CD14-positive monocyte (primary cell): ENCODE measurements around the gene CAMK1G. TPM values are rescaled to one million over a fixed set of nuclear protein-coding genes. Genes with fewer than 3 reads are reported as not detected.

Experiments used
- DNase-seq, 3 donors: peaks; one replicate each; pipeline ENCODE4 v3.0.0-alpha.2; 2011 to 2022
- H2AFZ ChIP-seq: 2 replicates; pipeline ENCODE4 v1.6.0; 2012; ENCODE audit warnings: mild to moderate bottlenecking, low read depth, low read length, inconsistent platforms; ENCODE audit not compliant: insufficient read depth, poor library complexity, severe bottlenecking
- H3K27ac ChIP-seq, 2 donors: 1 replicate in 1 of 2; 2 replicates in 1 of 2; pipeline ENCODE4 v1.5.1; 2012 to 2013; ENCODE audit warnings: low read length in 2 of 2, control low read depth in 1 of 2, inconsistent platforms in 1 of 2, low read depth in 1 of 2, mild to moderate bottlenecking in 1 of 2
- H3K27me3 ChIP-seq, 2 donors: one replicate each; pipeline versions ENCODE4 v1.6.0 to v1.6.1; 2011 to 2013; ENCODE audit warnings: low read length in 2 of 2; ENCODE audit not compliant: control insufficient read depth in 2 of 2, insufficient read depth in 2 of 2
- H3K36me3 ChIP-seq, 2 donors: replicated peaks in 1 of 2; 1 replicate in 1 of 2; 2 replicates in 1 of 2; pipeline versions ENCODE4 v1.5.1 to v1.6.1; 2012 to 2013; ENCODE audit warnings: low read length in 2 of 2, control low read depth in 1 of 2, inconsistent platforms in 1 of 2, mild to moderate bottlenecking in 1 of 2; ENCODE audit not compliant: insufficient read depth in 2 of 2, control insufficient read depth in 1 of 2
- H3K4me1 ChIP-seq, 2 donors: 1 replicate in 1 of 2; 2 replicates in 1 of 2; pipeline versions ENCODE4 v1.5.1 to v1.6.1; 2012 to 2013; ENCODE audit warnings: low read length in 2 of 2, control low read depth in 1 of 2, inconsistent platforms in 1 of 2, mild to moderate bottlenecking in 1 of 2, moderate library complexity in 1 of 2; ENCODE audit not compliant: insufficient read depth in 2 of 2, control insufficient read depth in 1 of 2
- H3K4me2 ChIP-seq: replicated peaks from 2 replicates; pipeline ENCODE3; 2012; ENCODE audit warnings: low read length, moderate library complexity, mild to moderate bottlenecking; ENCODE audit not compliant: poor library complexity, severe bottlenecking; ENCODE audit errors: extremely low read depth
- H3K4me3 ChIP-seq, 3 experiments: fragments of 200-600 bp in 1 of 3; sonication (generic) in 1 of 3; replicated peaks in 1 of 3; 1 replicate in 2 of 3; 2 replicates in 1 of 3; pipeline ENCODE4 v1.5.1; 2011 to 2013; ENCODE audit warnings: low read length in 3 of 3, mild to moderate bottlenecking in 3 of 3, control low read depth in 2 of 3, low read depth in 2 of 3, inconsistent platforms in 1 of 3, moderate library complexity in 1 of 3
- H3K79me2 ChIP-seq: 2 replicates; pipeline ENCODE4 v1.6.0; 2012; ENCODE audit warnings: mild to moderate bottlenecking, control low read depth, inconsistent platforms, low read length, moderate library complexity; ENCODE audit not compliant: insufficient read depth
- H3K9ac ChIP-seq: 2 replicates; pipeline ENCODE4 v1.6.0; 2017; ENCODE audit warnings: low read length, mild to moderate bottlenecking; ENCODE audit not compliant: insufficient read depth, poor library complexity, severe bottlenecking
- H3K9me3 ChIP-seq, 2 donors: replicated peaks in 1 of 2; 1 replicate in 1 of 2; 2 replicates in 1 of 2; pipeline versions ENCODE4 v1.5.1 to v1.6.1; 2012 to 2013; ENCODE audit warnings: low read length in 2 of 2, control low read depth in 1 of 2; ENCODE audit not compliant: control insufficient read depth in 1 of 2, insufficient read depth in 1 of 2
- H4K20me1 ChIP-seq: 2 replicates; pipeline ENCODE4 v1.6.0; 2012; ENCODE audit warnings: mild to moderate bottlenecking, low read length, control low read depth, moderate library complexity; ENCODE audit not compliant: insufficient read depth
- H3K27ac Mint-ChIP-seq, 7 donors: one replicate each; pipeline ENCODE4 v1.8.0; 2020; ENCODE audit warnings: mild to moderate bottlenecking in 7 of 7, mixed read lengths in 7 of 7, moderate library complexity in 6 of 7, inconsistent platforms in 2 of 7
- H3K27me3 Mint-ChIP-seq, 3 donors: one replicate each; pipeline ENCODE4 v1.8.0; 2021 to 2022; ENCODE audit warnings: low read depth in 3 of 3, mild to moderate bottlenecking in 3 of 3, mixed read lengths in 3 of 3, moderate library complexity in 3 of 3, inconsistent platforms in 1 of 3
- H3K36me3 Mint-ChIP-seq, 2 donors: one replicate each; pipeline ENCODE4 v1.8.0; 2020; ENCODE audit warnings: mixed read lengths in 2 of 2, inconsistent platforms in 1 of 2, mild to moderate bottlenecking in 1 of 2
- H3K4me1 Mint-ChIP-seq: one replicate; pipeline ENCODE4 v1.8.0; 2020; ENCODE audit warnings: mild to moderate bottlenecking, mixed read lengths
- H3K4me3 Mint-ChIP-seq, 2 donors: one replicate each; pipeline ENCODE4 v1.8.0; 2020; ENCODE audit warnings: mild to moderate bottlenecking in 2 of 2, mixed read lengths in 2 of 2, moderate library complexity in 1 of 2
- H3K9me3 Mint-ChIP-seq, 7 donors: one replicate each; pipeline ENCODE4 v1.8.0; 2020 to 2022; ENCODE audit warnings: mixed read lengths in 7 of 7, mild to moderate bottlenecking in 6 of 7, moderate library complexity in 6 of 7, inconsistent platforms in 2 of 7
- WGBS: methylation state at CpG from one replicate; pipeline ENCODE4 v1.1.5; 2013; ENCODE audit warnings: missing lambda C conversion rate; ENCODE audit not compliant: insufficient coverage; 5-methylcytosine and 5-hydroxymethylcytosine counted together
- intact Hi-C, 2 donors: fragments of 100-400 bp; cut with micrococcal nuclease; formaldehyde crosslinking; loops; one replicate each; pipeline versions ENCODE4 v1.15.0 to v1.15.1; 2023
- polyA plus RNA-seq, 3 donors: library from polyadenylated mRNA; depleted of rRNA in 1 of 3; unstranded in 2 of 3; stranded (reverse) in 1 of 3; fragments of 300-500 nt in 2 of 3; fragments of >200 nt in 1 of 3; fragmentation: Illumina TruSeq in 2 of 3; gene quantifications; 1 replicate in 2 of 3; 2 replicates in 1 of 3; pipeline ENCODE4 v1.2.3, GENCODE V29; 2012 to 2021
- TF ChIP-seq, protein P1 (sequence below): fragments of 200-600 bp; IDR thresholded peaks from one replicate; pipeline ENCODE4 v1.8.0; 2022; ENCODE audit warnings: antibody characterized with exemption, mild to moderate bottlenecking

CAMK1G gene
- polyA plus RNA-seq, 3 donors, result not detected

DNA sequence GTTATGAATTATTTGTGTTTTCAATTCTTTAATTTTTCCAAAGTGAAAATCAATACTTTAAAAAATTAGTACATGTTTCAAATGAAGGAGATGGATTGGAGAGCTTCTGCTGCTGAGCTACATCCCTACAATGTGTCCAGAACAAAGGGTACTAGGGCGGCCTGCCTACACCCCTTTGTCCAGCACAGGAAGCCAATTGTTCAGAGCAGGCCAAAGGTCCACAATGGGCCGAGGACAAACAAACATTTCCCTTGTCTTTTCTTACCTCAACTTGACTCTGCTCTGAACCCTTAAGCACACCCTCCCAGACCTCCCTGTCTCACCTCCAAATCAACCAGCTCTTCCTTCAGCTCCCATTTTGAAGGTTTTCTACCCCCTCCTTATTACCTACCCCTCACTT is 39.4 kb upstream of the CAMK1G start:
- Histone ChIP-seq H3K27me3 (no peaks in the 10 kb centered on the region), H3K4me1 (no peaks in the 10 kb centered on the region), H3K4me3 (no peak overlapping the region), H3K9ac (no peak overlapping the region), H3K4me2 (no peak overlapping the region), H3K9me3 (no peaks in the 10 kb centered on the region), H4K20me1 (no peaks in the 10 kb centered on the region), H2AFZ (no peak overlapping the region), H3K27ac (no peak overlapping the region), H3K36me3 (no peaks in the 10 kb centered on the region), H3K79me2 (no peaks in the 10 kb centered on the region)
- no peaks in the 10 kb centered on the region for H3K36me3 Mint-ChIP-seq
- H3K9me3 Mint-ChIP-seq, result peaks cover 0 to 4% (median 0%) of the 10 kb centered on the region in 7 donors
- no peak overlapping the region for H3K4me3 Mint-ChIP-seq
- intact Hi-C loops, result no loop called here
- TF ChIP-seq, protein P1, sequence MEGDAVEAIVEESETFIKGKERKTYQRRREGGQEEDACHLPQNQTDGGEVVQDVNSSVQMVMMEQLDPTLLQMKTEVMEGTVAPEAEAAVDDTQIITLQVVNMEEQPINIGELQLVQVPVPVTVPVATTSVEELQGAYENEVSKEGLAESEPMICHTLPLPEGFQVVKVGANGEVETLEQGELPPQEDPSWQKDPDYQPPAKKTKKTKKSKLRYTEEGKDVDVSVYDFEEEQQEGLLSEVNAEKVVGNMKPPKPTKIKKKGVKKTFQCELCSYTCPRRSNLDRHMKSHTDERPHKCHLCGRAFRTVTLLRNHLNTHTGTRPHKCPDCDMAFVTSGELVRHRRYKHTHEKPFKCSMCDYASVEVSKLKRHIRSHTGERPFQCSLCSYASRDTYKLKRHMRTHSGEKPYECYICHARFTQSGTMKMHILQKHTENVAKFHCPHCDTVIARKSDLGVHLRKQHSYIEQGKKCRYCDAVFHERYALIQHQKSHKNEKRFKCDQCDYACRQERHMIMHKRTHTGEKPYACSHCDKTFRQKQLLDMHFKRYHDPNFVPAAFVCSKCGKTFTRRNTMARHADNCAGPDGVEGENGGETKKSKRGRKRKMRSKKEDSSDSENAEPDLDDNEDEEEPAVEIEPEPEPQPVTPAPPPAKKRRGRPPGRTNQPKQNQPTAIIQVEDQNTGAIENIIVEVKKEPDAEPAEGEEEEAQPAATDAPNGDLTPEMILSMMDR, result no peak
- DNase-seq, result no peak
- H3K4me1 Mint-ChIP-seq, result no peaks in the 10 kb centered on the region
- H3K27ac Mint-ChIP-seq, result no peak overlapping the region
- WGBS, result 93% methylated on average over 2 of the region's 2 CpGs
- peaks cover 1 to 8% (median 2%) of the 10 kb centered on the region in 3 donors for H3K27me3 Mint-ChIP-seq

DNA sequence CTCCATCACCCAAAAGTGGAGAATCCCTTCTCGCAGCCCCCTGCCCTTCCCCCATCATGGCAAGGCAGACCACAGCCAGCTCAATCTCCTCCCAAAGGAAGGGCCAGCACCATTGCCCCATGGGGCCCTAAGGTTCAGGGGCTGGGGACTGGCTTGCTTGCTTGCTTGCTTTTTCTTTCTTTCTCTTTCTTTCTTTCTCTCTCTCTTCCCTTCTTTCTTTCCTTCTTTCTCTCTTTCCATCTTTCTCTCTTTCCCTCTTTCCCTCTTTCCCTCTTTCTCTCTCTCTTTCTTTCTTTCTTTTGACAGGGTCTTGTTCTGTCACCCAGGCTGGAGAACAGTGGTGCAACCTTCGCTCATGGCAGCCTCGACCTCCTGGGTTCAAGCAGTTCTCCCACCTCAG is 38.1 kb upstream of the CAMK1G start:
- Histone ChIP-seq H3K9me3 (no peaks in the 10 kb centered on the region), H3K79me2 (no peaks in the 10 kb centered on the region), H3K9ac (no peak overlapping the region), H3K4me3 (no peak overlapping the region), H3K4me2 (no peak overlapping the region), H3K27ac (no peak overlapping the region), H4K20me1 (no peaks in the 10 kb centered on the region), H3K4me1 (no peaks in the 10 kb centered on the region), H3K27me3 (no peaks in the 10 kb centered on the region), H2AFZ (no peak overlapping the region), H3K36me3 (no peaks in the 10 kb centered on the region)
- TF ChIP-seq, protein P1, result no peak
- no peak for DNase-seq
- peaks cover 3 to 11% (median 8%) of the 10 kb centered on the region in 3 donors for H3K27me3 Mint-ChIP-seq
- no peaks in the 10 kb centered on the region for H3K36me3 Mint-ChIP-seq
- intact Hi-C loops, result no loop called here
- 82% methylated on average over 1 of the region's 3 CpGs for WGBS
- no peak overlapping the region for H3K4me3 Mint-ChIP-seq
- H3K27ac Mint-ChIP-seq, result peak overlapping the region in 1 of 7 donors; percentile 47
- H3K9me3 Mint-ChIP-seq, result peaks cover 0 to 3% (median 0%) of the 10 kb centered on the region in 7 donors
- no peaks in the 10 kb centered on the region for H3K4me1 Mint-ChIP-seq
